Muscle of leg (tissue), 11 donors: ENCODE measurements around the gene ABTB2. TPM values are rescaled to one million over a fixed set of nuclear protein-coding genes. Genes with fewer than 3 reads are reported as not detected.

Experiments
- DNase-seq: peaks from one replicate; pipeline ENCODE4 v3.0.0; 2013
- H3K27ac ChIP-seq: one replicate; pipeline ENCODE4 v1.5.1; 2013; ENCODE audit warnings: mild to moderate bottlenecking, low read length, control low read depth
- H3K27me3 ChIP-seq: one replicate; pipeline ENCODE4 v1.6.1; 2013; ENCODE audit warnings: low read length; ENCODE audit not compliant: control insufficient read depth, insufficient read depth
- H3K36me3 ChIP-seq: one replicate; pipeline ENCODE4 v1.6.1; 2013; ENCODE audit warnings: low read length; ENCODE audit not compliant: control insufficient read depth, insufficient read depth
- H3K4me1 ChIP-seq: one replicate; pipeline ENCODE4 v1.6.1; 2013; ENCODE audit warnings: low read length; ENCODE audit not compliant: control insufficient read depth, insufficient read depth
- H3K4me3 ChIP-seq: one replicate; pipeline ENCODE4 v1.5.1; 2013; ENCODE audit warnings: low read length, control low read depth
- H3K9me3 ChIP-seq: replicated peaks from 2 replicates; pipeline ENCODE4 v1.6.1; 2013; ENCODE audit warnings: low read depth, low read length; ENCODE audit not compliant: control insufficient read depth
- WGBS: methylation state at CpG from one replicate; pipeline ENCODE4 v1.1.5; 2013; ENCODE audit warnings: missing lambda C conversion rate; ENCODE audit not compliant: insufficient coverage; 5-methylcytosine and 5-hydroxymethylcytosine counted together
- polyA plus RNA-seq, 8 donors: library from polyadenylated mRNA; unstranded; fragments of 120-200 nt; gene quantifications; one replicate each; pipeline versions ENCODE4 v1.2.1 to v1.2.3, GENCODE V29; 2013; ENCODE audit warnings: inconsistent platforms in 1 of 8, low replicate concordance in 1 of 8; ENCODE audit not compliant: insufficient read length in 8 of 8, insufficient read depth in 1 of 8
- total RNA-seq: library from RNA; stranded (reverse); fragments of 120-200 nt; gene quantifications from one replicate; pipeline ENCODE4 v1.2.4, GENCODE V29; 2013

The ABTB2 gene
- total and polyA plus RNA-seq, 9 donors = 3.5 to 8.5 (median 6.5) TPM

GRCh38 chr11:34199525-34199924, 158.3 kb downstream of the ABTB2 start:
- DNase-seq = no peak
- Histone ChIP-seq H3K27me3 (no peaks in the 10 kb centered on the region), H3K27ac (no peak overlapping the region), H3K4me3 (no peak overlapping the region), H3K36me3 (no peaks in the 10 kb centered on the region), H3K4me1 (peaks cover 5% of the 10 kb centered on the region), H3K9me3 (no peaks in the 10 kb centered on the region)
- no CpG with 5 or more reads among the region's 5 CpGs for WGBS

DNA sequence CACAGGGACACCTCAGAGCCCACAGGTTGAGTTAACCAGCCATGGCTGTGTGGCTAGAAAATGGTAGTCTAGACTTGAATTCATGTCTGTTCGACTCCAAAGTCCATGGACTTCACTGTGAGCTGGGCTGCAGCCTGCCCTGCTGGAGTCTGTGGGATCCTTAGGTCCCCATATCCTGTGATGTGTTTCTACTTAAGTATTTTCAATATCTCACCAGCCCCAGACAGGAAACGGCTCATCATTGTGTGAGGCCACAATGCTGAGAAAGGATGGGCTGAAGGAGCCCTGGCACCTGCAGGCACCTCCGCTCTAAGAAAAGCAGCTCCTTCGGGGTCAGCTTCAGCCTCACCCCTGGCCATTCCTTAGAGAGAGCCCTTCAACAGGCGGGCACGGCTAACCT, 159.3 kb downstream of the ABTB2 start:
- WGBS = 79% methylated on average over 6 of the region's 6 CpGs
- no peaks in the 10 kb centered on the region for H3K36me3 ChIP-seq
- no peaks in the 10 kb centered on the region for H3K9me3 ChIP-seq
- no peak overlapping the region for H3K4me3 ChIP-seq
- no peaks in the 10 kb centered on the region for H3K27me3 ChIP-seq
- no peak overlapping the region for H3K27ac ChIP-seq
- DNase-seq = no peak
- peaks cover 14% of the 10 kb centered on the region for H3K4me1 ChIP-seq

DNA sequence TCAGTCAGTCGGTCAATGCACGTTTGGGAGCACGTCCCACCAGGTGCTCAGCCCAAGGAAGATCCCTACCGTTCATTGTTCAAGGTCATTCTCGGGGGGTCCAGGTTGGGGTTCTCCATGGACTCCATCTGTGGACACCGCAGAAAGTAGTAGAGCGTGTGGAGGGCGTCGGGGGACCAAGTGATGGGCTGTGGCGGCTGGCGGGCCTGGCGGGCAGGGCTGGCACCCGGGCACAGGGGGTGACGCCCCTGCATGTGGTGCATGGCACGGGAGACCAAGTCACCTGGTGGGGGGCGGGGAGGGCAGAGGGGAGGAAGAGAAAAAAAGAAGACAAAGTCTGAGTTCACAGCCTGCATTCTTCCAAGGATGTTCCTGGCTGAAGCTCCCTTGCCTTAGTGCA, 160.6 kb downstream of the ABTB2 start:
- WGBS = 91% methylated on average over 16 of the region's 16 CpGs
- Histone ChIP-seq H3K27ac (no peak overlapping the region), H3K4me1 (peaks cover 25% of the 10 kb centered on the region), H3K4me3 (no peak overlapping the region), H3K36me3 (no peaks in the 10 kb centered on the region), H3K9me3 (no peaks in the 10 kb centered on the region), H3K27me3 (no peaks in the 10 kb centered on the region)
- DNase-seq = no peak

DNA sequence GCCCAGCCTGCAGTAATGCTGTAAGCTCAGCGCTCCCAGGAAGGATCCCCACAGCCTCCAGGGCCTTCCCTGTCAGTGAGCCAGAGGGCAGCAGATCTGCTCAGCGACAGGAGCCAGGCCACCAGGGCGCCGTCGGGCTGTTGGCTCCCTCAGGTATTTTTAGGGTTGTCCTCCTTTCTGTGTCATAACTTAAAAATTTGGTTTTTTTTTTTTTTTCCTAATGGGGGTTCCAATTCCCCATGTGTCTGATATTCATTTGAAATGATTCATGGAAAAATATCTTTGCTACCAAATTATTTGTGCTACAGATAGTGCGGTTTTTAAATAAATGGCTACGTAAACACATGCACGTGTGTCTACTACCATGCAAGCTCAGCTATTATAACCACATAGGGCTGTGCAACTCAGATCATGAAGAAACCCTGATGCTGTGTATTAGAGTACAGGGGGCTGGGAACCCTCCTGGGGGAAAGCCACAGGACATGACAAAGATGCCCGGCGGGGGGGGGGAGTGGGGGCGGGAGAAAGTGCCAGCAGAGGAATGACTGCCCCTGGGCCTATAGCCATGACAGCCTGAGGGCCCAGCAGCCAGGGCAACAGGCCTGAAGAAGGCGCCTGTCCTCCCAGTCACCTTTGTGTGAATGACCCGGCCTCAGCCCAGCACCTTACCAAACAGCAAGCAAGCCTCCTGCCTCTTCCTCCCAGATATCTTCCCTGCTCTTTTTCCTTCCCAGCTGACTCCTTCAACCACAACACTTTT, 163.1 kb downstream of the ABTB2 start:
- Histone ChIP-seq H3K4me3 (no peak overlapping the region), H3K4me1 (peaks cover 28% of the 10 kb centered on the region), H3K27ac (no peak overlapping the region), H3K36me3 (no peaks in the 10 kb centered on the region), H3K27me3 (no peaks in the 10 kb centered on the region), H3K9me3 (no peaks in the 10 kb centered on the region)
- WGBS = 89% methylated on average over 3 of the region's 13 CpGs
- no peak for DNase-seq

- H3K27me3 ChIP-seq = peaks cover 3% of the 10 kb centered on the region
- H3K9me3 ChIP-seq = no peaks in the 10 kb centered on the region
- peak overlapping the region; percentile 63 for H3K27ac ChIP-seq
- no peaks in the 10 kb centered on the region for H3K36me3 ChIP-seq
- 21% methylated on average over 10 of the region's 14 CpGs for WGBS
- H3K4me1 ChIP-seq = peaks cover 28% of the 10 kb centered on the region
- peak; percentile 78 for DNase-seq
- no peak overlapping the region for H3K4me3 ChIP-seq
Observed at GRCh38 chr11:34192481-34193401, 165.1 kb downstream of the ABTB2 start.

DNA sequence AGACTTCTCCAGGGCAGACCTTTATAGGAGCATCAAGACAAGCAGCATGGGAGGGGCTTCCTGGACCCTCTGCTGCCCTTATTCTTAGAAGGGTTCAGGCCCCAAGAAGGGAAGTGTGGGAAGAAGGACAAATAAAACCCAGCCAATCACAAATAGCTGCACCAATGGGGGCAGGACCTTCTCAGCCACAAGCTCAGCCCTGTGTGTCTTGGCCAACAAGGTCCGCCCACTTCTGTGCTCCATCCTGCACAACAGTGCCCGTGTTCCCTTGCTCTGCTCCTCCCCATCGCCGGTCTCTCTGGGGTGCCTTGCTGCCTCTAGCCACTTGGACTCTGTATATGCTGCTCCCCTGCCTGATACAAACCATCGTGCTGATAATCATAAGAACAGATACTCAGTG, 166.2 kb downstream of the ABTB2 start:
- H3K4me1 ChIP-seq = peaks cover 33% of the 10 kb centered on the region
- no peak overlapping the region for H3K27ac ChIP-seq
- no peak for DNase-seq
- 79% methylated on average over 4 of the region's 5 CpGs for WGBS
- H3K36me3 ChIP-seq = no peaks in the 10 kb centered on the region
- no peak overlapping the region for H3K4me3 ChIP-seq
- H3K27me3 ChIP-seq = peaks cover 3% of the 10 kb centered on the region
- no peaks in the 10 kb centered on the region for H3K9me3 ChIP-seq

GRCh38 chr11:34190192-34191139, 167.3 kb downstream of the ABTB2 start:
- H3K27ac ChIP-seq = no peak overlapping the region
- no peak for DNase-seq
- H3K4me1 ChIP-seq = peaks cover 41% of the 10 kb centered on the region
- no peaks in the 10 kb centered on the region for H3K36me3 ChIP-seq
- H3K4me3 ChIP-seq = no peak overlapping the region
- WGBS = 90% methylated on average over 1 of the region's 8 CpGs
- no peaks in the 10 kb centered on the region for H3K9me3 ChIP-seq
- H3K27me3 ChIP-seq = peaks cover 3% of the 10 kb centered on the region

GRCh38 chr11:34189191-34189590, 168.6 kb downstream of the ABTB2 start:
- Histone ChIP-seq H3K36me3 (peaks cover 3% of the 10 kb centered on the region), H3K4me3 (no peak overlapping the region), H3K27me3 (peaks cover 3% of the 10 kb centered on the region), H3K27ac (no peak overlapping the region), H3K9me3 (no peaks in the 10 kb centered on the region), H3K4me1 (peaks cover 43% of the 10 kb centered on the region)
- DNase-seq = no peak
- no CpG with 5 or more reads among the region's 9 CpGs for WGBS

DNA sequence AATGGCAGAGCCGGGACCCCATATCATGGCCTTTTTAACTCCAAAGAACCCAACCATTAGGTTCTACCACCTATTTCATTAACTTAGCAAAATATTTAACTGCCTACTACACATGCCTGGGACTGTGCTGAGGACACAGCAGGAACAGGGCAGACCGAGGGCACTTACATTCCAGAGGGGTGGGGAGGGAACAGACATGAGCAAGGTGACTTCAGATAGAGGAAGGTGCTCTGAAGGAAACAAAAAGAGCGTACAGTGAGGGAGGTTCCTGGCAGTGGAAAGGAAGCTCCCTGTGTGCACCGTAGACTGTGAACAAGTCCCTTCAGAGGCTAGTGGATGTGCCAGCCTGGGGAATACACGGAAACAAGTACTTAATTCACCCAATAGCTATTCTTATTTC, 169.6 kb downstream of the ABTB2 start:
- H3K36me3 ChIP-seq = peaks cover 3% of the 10 kb centered on the region
- peaks cover 3% of the 10 kb centered on the region for H3K27me3 ChIP-seq
- WGBS = 63% methylated on average over 2 of the region's 5 CpGs
- DNase-seq = no peak
- H3K9me3 ChIP-seq = no peaks in the 10 kb centered on the region
- H3K4me1 ChIP-seq = peaks cover 33% of the 10 kb centered on the region
- H3K4me3 ChIP-seq = no peak overlapping the region
- H3K27ac ChIP-seq = no peak overlapping the region
